AG09319 (cell line): ENCODE results near the gene RASAL3.

Experiments used
- DNase-seq: peaks from one replicate; pipeline ENCODE4 v3.0.0-alpha.2; 2010; ENCODE audit warnings: low read depth; ENCODE audit errors: extremely low read depth
- TF ChIP-seq, protein P1 (sequence below): IDR thresholded peaks from 2 replicates; pipeline ENCODE4 v1.5.1; 2011; ENCODE audit warnings: low read depth, mild to moderate bottlenecking, inconsistent platforms, low read length, moderate library complexity

RASAL3 gene

DNA sequence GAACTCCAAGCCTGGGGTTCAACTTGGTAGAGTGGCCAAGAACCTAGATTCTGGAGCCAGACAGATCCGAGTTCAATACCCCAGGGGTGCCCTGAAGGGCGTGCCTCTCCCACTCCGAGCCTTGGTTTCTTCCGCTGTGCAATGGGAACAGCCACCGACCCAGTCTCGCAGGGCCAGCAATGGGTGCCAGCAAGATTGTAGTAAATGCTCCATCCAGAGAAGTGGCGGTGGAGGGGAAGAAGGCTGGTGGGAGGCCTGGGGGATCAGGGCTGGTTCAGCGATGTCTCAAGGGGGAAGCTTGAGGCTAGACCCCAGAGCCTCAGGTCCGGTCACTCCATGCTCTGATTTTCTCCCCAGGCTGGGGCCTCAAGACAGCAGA lies 19.1 kb downstream of the RASAL3 start:
- TF ChIP-seq, protein P1, sequence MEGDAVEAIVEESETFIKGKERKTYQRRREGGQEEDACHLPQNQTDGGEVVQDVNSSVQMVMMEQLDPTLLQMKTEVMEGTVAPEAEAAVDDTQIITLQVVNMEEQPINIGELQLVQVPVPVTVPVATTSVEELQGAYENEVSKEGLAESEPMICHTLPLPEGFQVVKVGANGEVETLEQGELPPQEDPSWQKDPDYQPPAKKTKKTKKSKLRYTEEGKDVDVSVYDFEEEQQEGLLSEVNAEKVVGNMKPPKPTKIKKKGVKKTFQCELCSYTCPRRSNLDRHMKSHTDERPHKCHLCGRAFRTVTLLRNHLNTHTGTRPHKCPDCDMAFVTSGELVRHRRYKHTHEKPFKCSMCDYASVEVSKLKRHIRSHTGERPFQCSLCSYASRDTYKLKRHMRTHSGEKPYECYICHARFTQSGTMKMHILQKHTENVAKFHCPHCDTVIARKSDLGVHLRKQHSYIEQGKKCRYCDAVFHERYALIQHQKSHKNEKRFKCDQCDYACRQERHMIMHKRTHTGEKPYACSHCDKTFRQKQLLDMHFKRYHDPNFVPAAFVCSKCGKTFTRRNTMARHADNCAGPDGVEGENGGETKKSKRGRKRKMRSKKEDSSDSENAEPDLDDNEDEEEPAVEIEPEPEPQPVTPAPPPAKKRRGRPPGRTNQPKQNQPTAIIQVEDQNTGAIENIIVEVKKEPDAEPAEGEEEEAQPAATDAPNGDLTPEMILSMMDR: no peak

DNA sequence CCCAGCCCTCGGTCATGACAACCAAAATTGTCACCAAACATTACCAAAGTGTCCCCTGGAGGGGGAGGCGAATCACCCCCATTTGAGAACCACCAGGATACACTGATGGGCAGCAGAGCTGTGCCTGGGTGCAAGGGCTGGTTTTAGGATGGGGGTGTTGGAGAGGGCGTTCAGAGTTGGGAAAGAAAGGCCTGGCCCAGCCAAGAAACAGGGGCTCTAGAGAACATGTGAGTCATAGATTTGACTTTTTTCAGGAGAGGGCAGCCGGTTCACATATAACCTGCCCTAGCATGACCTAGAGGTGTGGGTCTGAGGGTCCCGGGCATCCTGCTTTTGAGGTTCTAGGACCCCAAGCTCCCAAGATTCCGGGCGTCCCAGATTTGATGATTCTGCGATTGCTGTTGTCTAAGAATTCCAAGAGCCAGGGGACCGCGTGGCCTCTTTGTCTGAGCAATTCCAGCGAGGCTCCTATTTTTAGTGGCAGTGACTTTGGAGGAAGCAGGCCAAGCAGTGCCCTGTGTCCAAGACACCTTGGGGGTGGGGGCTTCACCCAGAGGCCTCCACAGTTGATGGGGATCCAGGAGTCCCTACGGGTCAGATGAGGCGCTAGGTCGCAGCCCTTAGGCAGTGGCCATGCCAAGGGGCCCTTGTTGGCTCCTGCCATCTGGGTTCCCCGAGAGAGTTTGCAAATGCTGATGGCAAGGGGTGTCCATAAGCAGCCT lies 19.7 kb downstream of the RASAL3 start:
- no peak for DNase-seq
- TF ChIP-seq, protein P1: no peak

More for the DNA sequence above, 19.1 kb downstream of the RASAL3 start:
- no peak for DNase-seq

DNA sequence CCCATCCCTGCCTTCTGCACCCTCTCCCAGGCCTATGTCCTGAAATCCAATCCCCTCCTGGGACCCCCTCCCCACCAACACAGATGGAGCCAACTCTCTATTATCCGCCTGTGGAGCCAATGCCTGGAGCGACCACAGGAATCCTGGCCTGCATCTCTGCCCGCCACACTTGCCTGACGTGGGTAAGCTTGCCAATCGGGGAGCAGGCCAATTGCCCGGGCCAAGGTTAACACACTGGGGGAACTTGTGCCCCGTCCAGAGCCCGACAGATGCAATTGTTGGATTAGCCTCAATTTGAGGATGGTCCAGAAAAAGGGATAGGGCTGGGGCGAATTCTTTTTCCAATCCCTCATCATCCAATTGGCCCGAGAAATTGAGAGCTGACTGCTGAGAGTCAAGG lies 20.5 kb downstream of the RASAL3 start:
- TF ChIP-seq, protein P1: no peak
- no peak for DNase-seq

DNA sequence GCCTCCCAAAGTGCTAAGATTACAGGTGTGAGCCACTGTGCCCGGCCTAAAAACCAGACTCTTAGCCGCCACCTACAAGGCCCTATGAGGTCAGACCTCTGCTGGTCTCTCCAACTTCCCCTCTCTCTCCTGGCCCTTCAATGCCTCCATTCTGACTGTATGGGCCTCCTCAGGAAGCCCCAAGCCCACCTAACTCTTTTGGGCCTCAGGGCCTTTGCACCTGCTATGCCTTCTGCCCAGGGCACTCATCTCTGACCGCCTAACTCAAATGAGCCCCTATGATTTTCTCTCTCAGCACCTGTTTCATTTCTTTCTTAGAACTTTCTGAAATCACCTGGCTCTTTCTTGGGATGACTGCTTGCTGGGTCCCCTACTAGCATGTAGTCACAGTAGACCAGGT lies 21.0 kb downstream of the RASAL3 start:
- no peak for DNase-seq
- TF ChIP-seq, protein P1: no peak

DNA sequence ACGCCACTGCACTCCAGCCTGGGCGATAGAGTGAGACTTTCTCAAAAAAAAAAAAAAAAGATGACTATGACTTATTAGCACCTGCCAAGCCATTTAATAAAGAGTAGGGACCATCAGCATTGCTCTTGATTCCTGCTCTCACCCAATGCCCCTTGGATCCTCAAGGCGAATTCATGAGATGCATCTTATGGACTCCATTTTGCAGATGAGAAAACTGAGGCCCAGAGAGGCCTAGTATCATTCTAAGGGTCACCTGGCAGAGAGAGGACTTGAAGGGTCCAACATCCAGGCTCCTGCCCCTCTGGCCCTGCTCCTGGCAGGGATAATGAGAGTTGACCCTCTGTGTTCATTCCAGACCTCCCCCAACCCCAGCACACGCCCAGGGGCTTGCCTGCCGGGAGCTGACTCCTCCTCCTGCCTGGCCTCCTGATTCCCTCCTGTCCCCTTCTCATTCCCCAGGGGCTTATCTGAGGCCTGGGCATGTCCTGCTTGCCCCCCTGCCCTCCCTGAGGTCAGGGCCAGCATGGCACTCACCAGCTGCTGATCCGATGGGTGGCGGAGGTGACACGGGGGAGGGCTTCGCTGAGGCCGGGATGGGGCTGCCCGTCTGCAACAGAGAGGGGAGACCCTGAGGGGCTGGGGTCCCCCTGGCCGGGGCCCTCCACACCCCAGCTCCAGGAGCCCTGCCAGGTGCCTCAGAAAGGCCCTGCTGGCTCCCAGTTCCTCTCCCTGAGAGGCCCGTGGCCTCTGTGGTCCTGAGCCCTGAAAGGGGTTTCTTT lies 22.0 kb downstream of the RASAL3 start:
- TF ChIP-seq, protein P1: no peak
- no peak for DNase-seq

DNA sequence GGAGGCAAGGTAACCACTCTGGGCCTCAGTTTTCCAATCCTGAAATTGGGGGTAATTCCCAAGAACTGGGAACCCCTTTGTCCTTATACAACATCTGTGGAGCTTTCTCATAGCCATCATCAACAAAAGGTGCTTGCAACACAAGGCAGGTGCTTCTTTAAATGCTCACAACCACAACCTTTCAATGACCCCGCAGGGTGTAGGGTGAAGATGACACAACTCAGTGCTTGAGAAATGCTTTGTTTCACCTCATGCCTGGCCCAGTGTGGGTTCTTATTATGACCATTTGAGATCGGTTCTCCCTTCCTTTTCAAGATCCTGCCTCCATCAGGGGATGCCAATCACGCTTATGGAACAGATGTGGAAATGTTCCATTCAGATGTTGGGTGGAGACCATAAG lies 23.0 kb downstream of the RASAL3 start:
- TF ChIP-seq, protein P1: no peak
- DNase-seq: no peak
